Measurements from ENCODE around the gene DPP7. TPM values are rescaled to one million over a fixed set of nuclear protein-coding genes. Genes with fewer than 3 reads are reported as not detected.
"Not testable (repeated sequence)": the region's sequence is repeated elsewhere in the genome, so short reads cannot be mapped to it uniquely, and the experiment has no call there.

The DPP7 gene
- total RNA-seq, 3 donors from 2014 or later = 352 to 394 (median 392) TPM

GRCh38 chr9:137141050-137141810, 26.7 kb upstream of the DPP7 start:
- no peak for DNase-seq
- no peak overlapping the region for H3K4me3 Mint-ChIP-seq
- H3K4me1 Mint-ChIP-seq (ENCODE audit: low read depth) = no peaks in the 10 kb centered on the region
- peaks cover 64% of the 10 kb centered on the region for H3K27me3 Mint-ChIP-seq (ENCODE audit: low read depth)
- no peaks in the 10 kb centered on the region for H3K9me3 Mint-ChIP-seq
- ATAC-seq = no peak
- no peaks in the 10 kb centered on the region for H3K36me3 Mint-ChIP-seq (ENCODE audit: insufficient read depth)

GRCh38 chr9:137140151-137141012, 25.8 kb upstream of the DPP7 start:
- Mint-ChIP-seq H3K36me3 (ENCODE audit: insufficient read depth) (no peaks in the 10 kb centered on the region), H3K4me1 (ENCODE audit: low read depth) (no peaks in the 10 kb centered on the region), H3K4me3 (no peak overlapping the region), H3K27me3 (ENCODE audit: low read depth) (peaks cover 70% of the 10 kb centered on the region), H3K9me3 (no peaks in the 10 kb centered on the region)
- DNase-seq (no peak), ATAC-seq (no peak)

GRCh38 chr9:137139468-137140150, 25.1 kb upstream of the DPP7 start:
- Mint-ChIP-seq H3K36me3 (ENCODE audit: insufficient read depth) (no peaks in the 10 kb centered on the region), H3K4me1 (ENCODE audit: low read depth) (no peaks in the 10 kb centered on the region), H3K4me3 (no peak overlapping the region), H3K27me3 (ENCODE audit: low read depth) (peaks cover 73% of the 10 kb centered on the region), H3K9me3 (no peaks in the 10 kb centered on the region)
- ATAC-seq (peak in 1 of 2 donors; percentile 11), DNase-seq (no peak)

GRCh38 chr9:137138722-137139467, 24.4 kb upstream of the DPP7 start, which contains the start of gene GRIN1:
Gene GRIN1 (plus strand): TSS chr9:137139154. CDS start chr9:137139487, 333 bp downstream.
- DNase-seq (no peak), ATAC-seq (peak; percentile 67 to 73)
- Mint-ChIP-seq H3K9me3 (no peaks in the 10 kb centered on the region), H3K36me3 (ENCODE audit: insufficient read depth) (no peaks in the 10 kb centered on the region), H3K27me3 (ENCODE audit: low read depth) (peaks cover 77% of the 10 kb centered on the region), H3K4me1 (ENCODE audit: low read depth) (no peaks in the 10 kb centered on the region), H3K4me3 (no peak within 1 kb of the TSS)

GRCh38 chr9:137138058-137138721, 23.7 kb upstream of the DPP7 start:
- peaks cover 77% of the 10 kb centered on the region for H3K27me3 Mint-ChIP-seq (ENCODE audit: low read depth)
- no peaks in the 10 kb centered on the region for H3K9me3 Mint-ChIP-seq
- H3K4me1 Mint-ChIP-seq (ENCODE audit: low read depth) = no peaks in the 10 kb centered on the region
- no peak for ATAC-seq
- no peak for DNase-seq
- H3K4me3 Mint-ChIP-seq = no peak overlapping the region
- no peaks in the 10 kb centered on the region for H3K36me3 Mint-ChIP-seq (ENCODE audit: insufficient read depth)

GRCh38 chr9:137136881-137137607, 22.5 kb upstream of the DPP7 start:
- Mint-ChIP-seq H3K4me1 (ENCODE audit: low read depth) (no peaks in the 10 kb centered on the region), H3K27me3 (ENCODE audit: low read depth) (peaks cover 68% of the 10 kb centered on the region), H3K4me3 (no peak overlapping the region), H3K36me3 (ENCODE audit: insufficient read depth) (no peaks in the 10 kb centered on the region), H3K9me3 (no peaks in the 10 kb centered on the region)
- DNase-seq = no peak
- ATAC-seq = no peak

GRCh38 chr9:137136261-137136880, 21.8 kb upstream of the DPP7 start:
- Mint-ChIP-seq H3K27me3 (ENCODE audit: low read depth) (peaks cover 61% of the 10 kb centered on the region), H3K9me3 (no peaks in the 10 kb centered on the region)

GRCh38 chr9:137135154-137135553, 20.6 kb upstream of the DPP7 start:
- H3K4me3 Mint-ChIP-seq; H3K9me3 Mint-ChIP-seq; H3K36me3 Mint-ChIP-seq (ENCODE audit: insufficient read depth); ATAC-seq; H3K4me1 Mint-ChIP-seq (ENCODE audit: low read depth); DNase-seq: not testable (repeated sequence)
- peaks cover 50% of the 10 kb centered on the region for H3K27me3 Mint-ChIP-seq (ENCODE audit: low read depth)

More at GRCh38 chr9:137136261-137136880, 21.8 kb upstream of the DPP7 start:
- Mint-ChIP-seq H3K4me1 (ENCODE audit: low read depth) (no peaks in the 10 kb centered on the region), H3K36me3 (ENCODE audit: insufficient read depth) (no peaks in the 10 kb centered on the region), H3K4me3 (no peak overlapping the region)
- DNase-seq (no peak), ATAC-seq (no peak)

GRCh38 chr9:137134191-137134590, 19.7 kb upstream of the DPP7 start:
- no peaks in the 10 kb centered on the region for H3K9me3 Mint-ChIP-seq
- H3K36me3 Mint-ChIP-seq (ENCODE audit: insufficient read depth) = no peaks in the 10 kb centered on the region
- peaks cover 42% of the 10 kb centered on the region for H3K27me3 Mint-ChIP-seq (ENCODE audit: low read depth)
- H3K4me3 Mint-ChIP-seq = no peak overlapping the region
- DNase-seq = no peak
- peaks cover 2% of the 10 kb centered on the region for H3K4me1 Mint-ChIP-seq (ENCODE audit: low read depth)
- no peak for ATAC-seq

GRCh38 chr9:137130176-137130755, 15.7 kb upstream of the DPP7 start:
- peaks cover 2% of the 10 kb centered on the region for H3K36me3 Mint-ChIP-seq (ENCODE audit: insufficient read depth)
- H3K4me3 Mint-ChIP-seq = peak overlapping the region; percentile 76
- H3K9me3 Mint-ChIP-seq = no peaks in the 10 kb centered on the region
- peaks cover 27% of the 10 kb centered on the region for H3K4me1 Mint-ChIP-seq (ENCODE audit: low read depth)
- peaks cover 15% of the 10 kb centered on the region for H3K27me3 Mint-ChIP-seq (ENCODE audit: low read depth)
- peak; percentile 2 for ATAC-seq
- no peak for DNase-seq

GRCh38 chr9:137129456-137130175, 15.1 kb upstream of the DPP7 start:
- no peaks in the 10 kb centered on the region for H3K9me3 Mint-ChIP-seq
- peaks cover 13% of the 10 kb centered on the region for H3K27me3 Mint-ChIP-seq (ENCODE audit: low read depth)
- H3K4me1 Mint-ChIP-seq (ENCODE audit: low read depth) = peaks cover 27% of the 10 kb centered on the region
- H3K36me3 Mint-ChIP-seq (ENCODE audit: insufficient read depth) = peaks cover 2% of the 10 kb centered on the region
- ATAC-seq (peak; percentile 97 to 98), DNase-seq (peak; percentile 84)
- H3K4me3 Mint-ChIP-seq = peak overlapping the region; percentile 92
